HG02852 (cell line): Measurements from ENCODE around the gene OBSCN.

Experiments
- ATAC-seq: cut with Tn5 transposase; IDR thresholded peaks from one replicate; pipeline ENCODE4 v1.9.1; 2021; ENCODE audit warnings: mild to moderate bottlenecking, moderate library complexity; ENCODE audit not compliant: unreplicated experiment

The OBSCN gene

DNA sequence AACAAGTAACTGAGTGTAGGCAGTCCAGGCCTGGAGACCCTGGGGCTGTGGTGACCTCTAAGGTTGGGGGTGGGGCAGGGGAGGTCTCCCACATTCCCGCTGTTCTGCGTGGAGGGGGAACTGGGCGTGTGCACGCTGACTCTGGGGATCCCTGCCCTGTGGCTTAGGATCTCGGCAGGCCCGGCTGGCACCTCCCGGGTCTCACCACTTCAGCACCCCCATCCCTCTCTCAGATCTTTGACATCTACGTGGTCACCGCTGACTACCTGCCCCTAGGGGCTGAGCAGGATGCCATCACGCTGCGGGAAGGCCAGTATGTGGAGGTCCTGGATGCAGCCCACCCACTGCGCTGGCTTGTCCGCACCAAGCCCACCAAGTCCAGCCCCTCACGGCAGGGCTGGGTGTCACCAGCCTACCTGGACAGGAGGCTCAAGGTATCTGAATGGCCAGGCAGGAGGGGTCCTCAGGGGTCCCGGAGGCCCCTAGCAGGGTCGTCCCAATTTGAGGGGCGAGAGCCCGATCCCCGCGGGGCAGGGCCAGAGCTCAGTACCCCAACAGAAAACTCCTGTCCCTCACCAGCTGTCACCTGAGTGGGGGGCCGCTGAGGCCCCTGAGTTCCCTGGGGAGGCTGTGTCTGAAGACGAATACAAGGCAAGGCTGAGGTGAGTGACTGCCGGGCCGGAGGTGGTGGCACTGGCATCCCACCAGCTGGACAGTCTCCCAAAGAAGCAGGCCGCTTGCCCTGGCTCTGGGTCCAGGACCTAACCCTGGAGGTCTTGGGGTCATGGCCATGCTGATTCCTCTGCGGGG lies 130.1 kb downstream of the OBSCN start:
- ATAC-seq = no peak

GRCh38 chr1:228338521-228339051 lies 130.7 kb downstream of the OBSCN start:
- no peak for ATAC-seq

DNA sequence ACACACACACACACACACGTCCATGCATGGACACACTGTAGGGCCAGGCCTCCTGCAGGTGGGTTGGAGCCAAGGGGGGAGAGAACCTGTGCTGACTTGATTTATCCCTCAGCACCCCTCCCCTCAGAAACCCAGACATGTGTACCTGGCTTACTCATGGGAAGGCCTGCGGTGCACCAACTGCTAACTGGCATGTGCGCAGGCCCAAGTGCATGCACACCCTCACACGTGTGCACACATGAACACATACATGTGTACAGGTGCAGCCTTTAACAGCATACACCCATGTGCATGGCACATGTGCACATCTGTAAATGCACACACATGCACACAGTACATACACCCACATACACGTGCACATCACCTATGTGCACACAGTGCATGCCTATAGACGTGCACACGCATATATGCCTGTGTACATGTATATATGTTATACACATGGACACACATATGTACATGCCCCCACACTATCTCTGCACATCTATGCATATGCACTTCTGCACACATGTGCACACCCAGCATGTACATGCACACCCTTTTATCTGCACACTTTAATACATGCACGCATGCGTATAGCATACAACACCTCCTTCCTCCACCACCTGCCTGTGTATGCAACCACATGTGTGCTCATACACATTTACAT lies 131.3 kb downstream of the OBSCN start:
- ATAC-seq = no peak

GRCh38 chr1:228339766-228340685 lies 132.2 kb downstream of the OBSCN start:
- no peak for ATAC-seq

DNA sequence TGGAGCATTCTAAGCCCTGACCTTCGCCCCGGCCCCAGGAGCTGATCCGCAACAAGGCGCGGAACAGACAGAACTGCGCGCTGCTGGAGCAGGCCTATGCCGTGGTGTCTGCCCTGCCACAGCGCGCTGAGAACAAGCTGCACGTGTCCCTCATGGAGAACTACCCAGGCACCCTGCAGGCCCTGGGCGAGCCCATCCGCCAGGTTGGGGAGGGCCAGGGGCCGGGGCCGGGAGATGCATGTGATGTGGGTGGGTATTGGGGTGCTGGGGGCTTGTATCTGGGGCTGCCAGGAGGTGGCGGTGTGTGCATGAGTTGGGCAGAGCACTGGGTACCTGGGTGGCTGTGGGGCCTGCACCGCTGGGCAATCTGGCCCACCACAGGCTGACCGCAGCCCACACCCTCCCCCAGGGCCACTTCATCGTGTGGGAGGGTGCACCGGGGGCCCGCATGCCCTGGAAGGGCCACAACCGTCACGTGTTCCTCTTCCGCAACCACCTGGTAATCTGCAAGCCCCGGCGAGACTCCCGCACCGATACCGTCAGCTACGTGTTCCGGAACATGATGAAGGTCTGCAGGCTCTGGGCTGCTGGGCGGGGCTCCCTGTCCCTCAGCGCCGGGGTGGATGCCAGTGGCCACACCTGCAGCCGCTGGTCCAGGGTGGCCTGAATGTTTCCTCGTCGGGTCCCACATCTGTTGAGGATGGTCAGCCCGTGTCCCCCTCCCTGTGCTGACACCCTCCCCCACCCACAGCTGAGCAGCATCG lies 133.0 kb downstream of the OBSCN start:
- no peak for ATAC-seq

GRCh38 chr1:228341450-228341813 lies 133.6 kb downstream of the OBSCN start:
- no peak for ATAC-seq

- no peak for ATAC-seq
Measured at GRCh38 chr1:228341814-228342626, 134.2 kb downstream of the OBSCN start.

DNA sequence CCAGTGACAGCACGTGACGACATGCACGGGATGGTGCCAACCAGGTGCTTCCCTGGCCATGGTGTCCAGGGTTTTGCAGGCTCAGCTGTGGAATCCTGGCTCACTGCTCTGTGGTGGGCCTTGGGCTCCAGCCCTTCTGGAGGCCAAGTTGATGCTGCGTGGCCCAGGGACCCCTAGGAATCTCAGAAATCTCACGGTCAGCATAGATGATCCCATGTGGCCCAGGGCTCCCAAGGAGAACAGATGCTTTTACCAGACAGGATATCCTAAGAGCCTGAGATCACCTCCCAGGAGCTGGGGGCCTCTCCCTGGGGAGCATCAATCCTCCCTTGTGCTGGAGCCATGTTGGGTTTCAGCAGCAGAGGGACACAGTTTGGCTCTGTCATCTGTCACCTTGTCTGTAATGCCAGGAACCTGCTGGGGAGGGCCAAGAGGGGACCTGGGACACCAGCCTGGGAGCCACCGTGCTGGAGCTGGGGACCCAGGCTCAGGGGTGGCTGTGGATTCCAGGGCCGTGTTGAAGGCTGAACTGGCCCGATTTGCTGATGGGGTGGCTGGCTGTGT lies 134.9 kb downstream of the OBSCN start:
- ATAC-seq = no peak

- no peak for ATAC-seq
Measured at GRCh38 chr1:228343191-228343661, 135.4 kb downstream of the OBSCN start.

DNA sequence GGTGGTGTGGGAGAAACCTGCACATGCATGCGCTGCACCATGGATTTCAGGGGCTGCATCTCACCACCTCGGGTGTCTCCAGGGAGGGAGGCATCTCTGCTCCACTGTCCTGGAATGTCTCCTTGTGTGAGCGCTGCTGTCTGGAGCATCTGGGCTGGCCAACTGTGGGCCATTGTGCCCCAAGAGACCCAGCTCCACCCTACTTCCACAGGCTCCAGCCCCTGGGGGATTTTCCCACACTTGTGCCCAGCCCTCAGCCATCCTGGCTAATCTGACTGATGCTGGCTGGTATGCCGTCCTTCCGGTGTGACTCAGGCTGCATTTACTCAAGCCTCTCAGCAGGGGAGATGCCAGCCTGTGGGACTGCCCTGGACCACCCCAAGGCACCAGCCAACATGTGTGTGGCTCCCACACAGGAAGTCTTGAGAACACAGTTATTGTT lies 136.8 kb downstream of the OBSCN start:
- no peak for ATAC-seq

DNA sequence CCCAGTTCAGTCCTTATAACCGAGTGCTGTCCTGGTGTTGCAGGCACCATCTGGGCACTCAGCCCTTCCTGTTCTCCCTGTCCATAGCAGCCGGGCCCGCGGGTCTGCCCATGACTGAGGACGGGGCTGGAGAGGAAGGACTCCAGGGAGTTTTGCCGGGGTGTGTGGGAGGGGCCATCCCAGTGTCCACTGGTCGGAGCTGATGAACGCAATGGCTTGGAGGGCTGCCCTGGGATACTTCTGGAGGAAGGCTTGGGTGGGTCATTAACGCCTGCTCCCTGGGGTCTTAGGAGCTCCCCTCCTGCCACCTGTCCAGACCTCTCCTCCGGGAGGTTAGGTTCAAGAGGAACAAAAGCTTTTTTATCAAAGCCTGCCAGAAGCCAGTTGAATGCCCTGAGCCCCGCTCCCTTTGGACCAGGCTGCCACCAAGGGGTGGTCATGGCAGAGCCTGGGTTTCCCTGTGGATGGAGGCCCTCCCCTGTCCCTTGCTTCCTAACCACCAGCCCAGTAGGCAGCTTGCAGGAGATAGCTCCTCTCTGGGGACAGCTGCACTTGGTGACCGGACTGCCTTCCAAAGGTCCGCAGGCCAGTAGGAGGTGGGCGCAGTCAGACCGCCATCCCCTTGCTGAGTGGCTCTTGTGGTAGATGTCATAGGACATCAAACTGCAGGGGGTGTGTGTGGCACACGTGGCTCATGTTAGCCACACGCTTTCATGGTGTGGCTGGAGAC lies 137.5 kb downstream of the OBSCN start:
- ATAC-seq = no peak

DNA sequence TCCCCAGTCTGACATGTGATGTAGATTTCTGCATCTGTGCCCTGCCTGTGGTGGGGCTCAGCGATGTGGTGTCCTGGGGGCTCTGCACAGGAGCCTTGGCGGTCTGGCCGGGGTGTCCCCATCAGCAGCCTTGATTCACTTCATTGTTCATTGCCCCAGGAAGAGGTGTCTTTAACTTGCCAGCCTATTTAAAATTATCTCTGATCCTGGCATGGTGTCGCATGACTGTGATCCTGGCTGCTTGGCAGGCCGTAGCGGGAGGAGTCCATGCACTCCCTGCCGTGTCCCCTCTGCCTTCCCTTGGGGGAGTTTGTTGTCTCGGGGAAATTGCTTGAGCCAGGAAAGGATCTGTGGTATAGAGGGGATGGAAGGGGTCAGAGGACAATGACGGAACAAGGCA lies 138.9 kb downstream of the OBSCN start:
- ATAC-seq = no peak

DNA sequence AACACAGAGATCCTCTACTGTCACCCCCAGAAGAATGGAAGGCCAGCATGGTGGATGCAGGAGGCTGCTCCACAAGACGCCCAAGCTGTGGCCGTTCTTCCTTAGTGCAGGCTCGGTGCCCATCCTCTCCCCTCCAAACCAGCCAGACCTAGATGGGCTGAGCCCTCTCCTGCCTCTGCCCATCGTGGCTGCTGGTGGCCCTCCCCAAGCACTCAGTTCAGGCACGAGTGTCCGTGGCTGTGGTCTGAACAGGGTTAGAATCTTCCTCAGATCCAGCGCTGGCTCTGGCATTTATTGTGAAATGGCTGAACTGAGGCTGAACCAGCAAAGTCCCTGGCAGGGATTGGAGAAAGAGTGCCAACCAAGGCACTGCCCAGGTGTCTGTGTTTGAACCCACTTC lies 139.3 kb downstream of the OBSCN start:
- no peak for ATAC-seq

DNA sequence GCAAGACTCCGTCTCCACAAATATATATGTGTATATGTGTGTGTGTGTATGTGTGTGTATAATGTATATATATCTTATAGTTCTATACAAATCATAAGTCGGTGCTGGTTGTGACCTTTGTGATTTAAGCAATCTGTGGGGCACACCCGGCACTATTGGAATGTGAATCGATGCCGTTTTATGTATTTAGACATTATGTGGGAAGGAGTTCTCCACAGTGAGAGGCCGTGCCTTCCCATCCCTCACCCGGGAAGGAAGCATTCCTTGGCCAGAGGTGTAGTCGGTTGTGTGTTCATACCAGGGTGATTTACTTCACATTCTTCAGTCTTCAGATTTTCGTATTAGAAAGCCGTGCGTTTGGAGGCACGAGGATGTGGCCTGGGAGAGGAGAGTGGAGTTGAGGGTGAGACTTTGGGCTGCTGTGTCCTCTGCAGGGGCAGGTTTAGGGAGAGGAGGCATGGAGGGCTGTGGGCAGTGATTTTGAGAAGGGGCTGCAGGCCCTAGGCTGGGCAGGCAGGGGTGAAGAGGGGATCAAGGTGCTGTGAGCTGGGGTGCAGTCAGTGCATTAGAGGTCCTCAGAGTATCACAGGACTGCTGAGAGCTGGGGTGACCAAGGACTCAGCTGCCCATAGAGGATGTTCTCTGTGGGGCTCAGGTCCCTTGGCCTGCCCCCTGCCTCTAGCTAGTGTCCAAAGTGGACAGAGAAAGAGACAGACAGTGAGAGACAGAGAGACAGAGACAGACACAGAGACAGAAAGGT lies 141.0 kb downstream of the OBSCN start:
- ATAC-seq = no peak

GRCh38 chr1:228349701-228350171 lies 141.9 kb downstream of the OBSCN start:
- no peak for ATAC-seq

- ATAC-seq = no peak
Measured at GRCh38 chr1:228350179-228350742, 142.4 kb downstream of the OBSCN start.
